HepG2 (cell line): Measurements from ENCODE around the gene HIPK3. TPM values are rescaled to one million over a fixed set of nuclear protein-coding genes. Genes with fewer than 3 reads are reported as not detected.

ENCODE experiments used
- AHDC1 ChIP-seq: sonication (generic); formaldehyde crosslinking; IDR thresholded peaks from 2 replicates; pipeline ENCODE4 v1.5.1; 2020; ENCODE audit warnings: mild to moderate bottlenecking, missing genetic modification reagents, borderline replicate concordance
- AKNA ChIP-seq: sonication (generic); formaldehyde crosslinking; IDR thresholded peaks from 2 replicates; pipeline ENCODE4 v1.4.0; 2020; ENCODE audit warnings: missing genetic modification reagents, borderline replicate concordance
- FIP1L1 ChIP-seq: fragments of 200-400 bp; formaldehyde crosslinking; IDR thresholded peaks from 2 replicates; pipeline ENCODE4 v1.6.1; 2018; ENCODE audit warnings: low read depth, mild to moderate bottlenecking, low read length, moderate library complexity, borderline replicate concordance; ENCODE audit not compliant: insufficient read depth
- GLMP ChIP-seq: sonication (generic); formaldehyde crosslinking; IDR thresholded peaks from 2 replicates; pipeline ENCODE4 v1.9.0; 2021; ENCODE audit warnings: missing genetic modification reagents, mild to moderate bottlenecking, borderline replicate concordance
- HMGXB4 ChIP-seq, 2 experiments: sonication (generic) in 1 of 2; formaldehyde crosslinking in 1 of 2; IDR thresholded peaks; 2 replicates each; pipeline versions ENCODE4 v1.4.0 to v1.6.1; 2018 to 2020; ENCODE audit warnings: missing genetic modification reagents in 2 of 2, borderline replicate concordance in 1 of 2, low read depth in 1 of 2, mild to moderate bottlenecking in 1 of 2, missing biosample characterization in 1 of 2
- MAFF ChIP-seq: IDR thresholded peaks from 2 replicates; pipeline ENCODE4 v1.6.1; 2011; ENCODE audit warnings: low read depth, low read length, improper control_type of control experiment
- MAZ ChIP-seq, 2 experiments: sonication (generic) in 1 of 2; formaldehyde crosslinking in 1 of 2; IDR thresholded peaks; 2 replicates each; pipeline versions ENCODE4 v1.5.0 to v1.6.1; 2012 to 2020; ENCODE audit warnings: low read depth in 2 of 2, mild to moderate bottlenecking in 2 of 2, borderline replicate concordance in 1 of 2, improper control_type of control experiment in 1 of 2, low read length in 1 of 2, missing genetic modification reagents in 1 of 2, moderate library complexity in 1 of 2
- NONO ChIP-seq, 2 experiments: fragments of 450-650 bp in 1 of 2; sonication (generic) in 1 of 2; formaldehyde crosslinking in 1 of 2; IDR thresholded peaks in 1 of 2; conservative IDR thresholded peaks in 1 of 2; 2 replicates each; pipeline versions ENCODE4 v1.6.1 to v1.8.0; 2017 to 2022; ENCODE audit warnings: mild to moderate bottlenecking in 1 of 2, missing genetic modification reagents in 1 of 2, moderate library complexity in 1 of 2
- NR0B2 ChIP-seq: sonication (generic); formaldehyde crosslinking; IDR thresholded peaks from 2 replicates; pipeline ENCODE4 v1.4.0; 2020; ENCODE audit warnings: mild to moderate bottlenecking, missing genetic modification reagents
- ZNF232 ChIP-seq: sonication (generic); formaldehyde crosslinking; IDR thresholded peaks from 2 replicates; pipeline ENCODE4 v1.4.0; 2020; ENCODE audit warnings: missing genetic modification reagents, borderline replicate concordance
- polyA plus RNA-seq, 8 experiments: library from polyadenylated mRNA; depleted of rRNA in 3 of 8; stranded (reverse) in 7 of 8; unstranded in 1 of 8; fragments of >200 nt; fragmentation: Illumina TruSeq in 4 of 8; extraction: Trizol in 4 of 8; gene quantifications; 2 replicates each; pipeline versions ENCODE4 v1.2.1 to v1.2.3, GENCODE V29; 2011 to 2016; ENCODE audit warnings: low read depth in 4 of 8, missing spikeins in 1 of 8, mixed read lengths in 1 of 8; ENCODE audit not compliant: insufficient read depth in 1 of 8
- total RNA-seq, 5 experiments: library from RNA; depleted of rRNA; stranded (reverse); fragments of >200 nt; fragmentation: Illumina TruSeq; extraction: Trizol; gene quantifications; 2 replicates each; pipeline ENCODE4 v1.2.3, GENCODE V29; 2016; ENCODE audit warnings: low read depth in 1 of 5

The HIPK3 gene
- total and polyA plus RNA-seq, 2 of the 13 experiments (the other 11 are each of a cell fraction or from before 2014, with no cell fraction given), result 20.5 to 44.3 TPM

- TF ChIP-seq AHDC1 (CRISPR knock-in tag), result no peak
- no peak for TF ChIP-seq FIP1L1
- peak in 1 of 2 experiments; percentile 57; a peak in 1 of 4 replicates for TF ChIP-seq HMGXB4 (CRISPR knock-in tag; IDR thresholded peaks at IDR 0.05; ENCODE audit: borderline replicate concordance in 1 of 2, low read depth in 1 of 2)
- peak; percentile 15; the same call in 1 of the 2 replicates for TF ChIP-seq NR0B2 (CRISPR knock-in tag)
- TF ChIP-seq AKNA (CRISPR knock-in tag), result 0 out of 2 replicates have a peak, but pooled peaks have one; percentile 9
- no peak for TF ChIP-seq NONO (IDR thresholded peaks at IDR 0.05)
- TF ChIP-seq NONO (CRISPR knock-in tag; conservative IDR thresholded peaks at IDR 0.05), result peak; percentile 79; the same call in 1 of the 2 replicates
- TF ChIP-seq GLMP (CRISPR knock-in tag), result no peak
- no peak for TF ChIP-seq MAFF
- peak; percentile 36; the same call in 1 of the 2 replicates for TF ChIP-seq MAZ (IDR thresholded peaks at IDR 0.05; ENCODE audit: borderline replicate concordance, low read depth, low read length)
- peak; percentile 90; the same call in 1 of the 2 replicates for TF ChIP-seq MAZ (CRISPR knock-in tag; IDR thresholded peaks at IDR 0.05; ENCODE audit: low read depth)
- TF ChIP-seq ZNF232 (CRISPR knock-in tag), result 0 out of 2 replicates have a peak, but pooled peaks have one; percentile 45
Observed at GRCh38 chr11:33257897-33258630, 883 bp downstream of the HIPK3 start (continued).
